NCI-H1105 (cell line): ENCODE data around the gene NLRC5.
"Not testable (repeated sequence)": the region's sequence is repeated elsewhere in the genome, so short reads cannot be mapped to it uniquely, and the experiment has no call there.

Experiments used
- DNase-seq: peaks from one replicate; lab custom pipeline; 2025; lab: John Stamatoyannopoulos, UW

NLRC5 gene

GRCh38 chr16:57083485-57084126, 94.2 kb downstream of the NLRC5 start:
- no peak for DNase-seq

DNA sequence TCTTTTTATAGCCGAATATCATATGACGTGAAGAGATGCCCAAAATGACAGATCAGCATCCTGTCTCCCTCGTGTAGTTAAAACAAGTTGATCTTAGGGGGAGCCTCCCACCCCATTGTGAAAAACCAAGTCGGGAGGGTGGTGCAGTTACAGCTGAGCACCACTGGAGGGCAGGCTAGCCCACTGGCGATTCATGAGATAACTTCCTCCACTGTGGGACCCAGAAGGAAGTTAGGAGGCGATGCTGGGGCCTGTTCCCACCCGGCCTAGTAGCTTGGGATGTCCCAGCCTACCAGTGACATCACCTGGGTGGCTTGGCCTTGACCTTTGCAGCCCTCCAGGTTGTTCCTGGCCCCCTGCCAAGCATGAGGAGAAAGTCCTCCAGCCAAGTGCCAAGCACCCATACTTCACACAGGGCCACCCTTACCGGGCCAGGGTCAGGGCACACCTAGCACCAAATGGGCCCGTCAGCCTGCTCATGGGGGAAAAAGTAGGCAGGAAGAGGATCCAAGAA, 95.0 kb downstream of the NLRC5 start:
- peak; percentile 19 for DNase-seq

GRCh38 chr16:57084996-57085395, 95.6 kb downstream of the NLRC5 start:
- DNase-seq: no peak

GRCh38 chr16:57087003-57087402, 97.6 kb downstream of the NLRC5 start:
- DNase-seq: no peak

GRCh38 chr16:57089406-57089805, 100.0 kb downstream of the NLRC5 start:
- peak; percentile 4 for DNase-seq

DNA sequence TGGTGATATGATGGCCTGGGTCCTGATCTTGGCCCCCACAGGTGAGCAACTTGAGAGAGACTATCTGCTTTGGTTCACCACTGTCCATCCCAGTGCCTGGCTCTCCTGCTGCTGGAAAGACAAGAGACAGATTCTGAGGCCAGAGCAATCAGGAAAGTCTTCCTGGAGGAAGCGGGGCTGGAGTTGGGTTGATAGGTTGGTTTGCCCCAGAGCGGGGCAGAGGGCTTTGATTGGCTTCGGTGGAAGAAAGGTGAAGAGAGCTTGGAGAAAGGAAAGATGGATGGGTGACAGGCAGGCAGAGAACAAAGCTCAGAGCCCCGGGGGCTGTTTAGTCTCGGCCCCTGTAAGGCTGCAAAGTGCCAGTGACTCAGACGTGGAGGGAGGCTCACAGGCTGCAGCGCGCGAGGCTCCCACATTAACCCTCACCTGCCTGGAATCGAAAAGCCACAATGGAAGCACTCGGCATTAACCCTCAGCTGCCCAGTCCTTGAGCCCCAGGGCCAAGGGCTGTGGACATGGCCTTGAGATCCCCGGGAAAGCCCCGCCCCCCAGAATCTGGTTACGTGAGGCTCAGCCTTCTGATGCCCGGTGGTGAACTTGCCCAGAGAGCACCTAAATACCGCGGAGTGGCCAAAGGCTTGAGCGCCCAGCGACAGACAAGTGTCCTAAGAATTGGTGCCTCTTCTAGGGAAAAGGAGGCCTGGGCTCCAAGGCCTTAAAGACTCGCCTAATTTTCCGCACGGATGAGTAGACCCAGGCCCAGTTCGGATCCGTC, 102.0 kb downstream of the NLRC5 start:
- no peak for DNase-seq

GRCh38 chr16:57091975-57092785, 102.8 kb downstream of the NLRC5 start, which contains the start of gene CPNE2:
CPNE2 (plus strand) TSS chr16:57092583; CDS start chr16:57110743, 18,160 bp downstream.
- peak; percentile 14 for DNase-seq

- peak; percentile 15 for DNase-seq
Measured at GRCh38 chr16:57092786-57093411, 103.5 kb downstream of the NLRC5 start.

DNA sequence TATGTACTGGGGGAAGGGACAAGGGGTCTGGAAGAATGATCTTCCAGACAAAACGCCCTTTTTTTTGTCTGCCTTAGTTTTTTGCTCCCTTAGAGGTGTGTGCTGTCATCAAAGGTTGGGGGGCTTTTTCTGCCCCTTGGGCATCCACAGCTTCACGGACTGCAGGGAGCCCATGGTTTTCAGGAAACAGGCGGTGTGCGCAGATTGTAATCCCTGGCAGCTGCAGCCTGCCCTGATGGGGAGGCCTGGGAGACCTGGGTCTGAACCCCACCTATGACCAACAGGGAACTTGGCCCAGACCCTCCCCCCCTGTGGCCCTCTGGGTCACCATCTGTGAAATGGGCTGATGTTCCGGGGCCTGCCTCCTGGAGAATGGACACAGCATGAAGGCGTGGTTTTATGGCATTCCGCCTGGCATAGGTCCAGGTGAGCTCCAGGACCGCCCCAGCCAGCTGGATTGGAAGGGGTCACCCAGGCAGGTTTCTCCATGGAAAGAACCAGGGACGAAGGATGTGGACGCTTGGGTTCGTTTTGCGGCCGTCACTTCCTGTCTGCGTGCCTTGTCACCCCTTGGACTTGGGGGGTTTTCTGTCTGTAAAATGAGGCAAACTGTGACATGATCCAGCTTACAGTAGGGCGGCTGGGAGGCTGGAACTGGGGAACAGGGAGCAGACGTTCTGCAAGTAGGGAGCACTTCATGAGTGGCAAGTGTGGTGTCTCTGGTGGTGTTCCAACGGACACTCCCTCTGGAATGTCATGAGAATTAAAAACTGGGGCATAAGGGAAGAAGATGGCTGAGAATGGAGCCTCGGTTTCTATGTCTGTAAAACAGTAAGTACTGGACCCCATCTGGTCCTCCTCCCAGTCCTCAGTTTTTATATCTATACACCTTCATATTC, 104.6 kb downstream of the NLRC5 start:
- no peak for DNase-seq

DNA sequence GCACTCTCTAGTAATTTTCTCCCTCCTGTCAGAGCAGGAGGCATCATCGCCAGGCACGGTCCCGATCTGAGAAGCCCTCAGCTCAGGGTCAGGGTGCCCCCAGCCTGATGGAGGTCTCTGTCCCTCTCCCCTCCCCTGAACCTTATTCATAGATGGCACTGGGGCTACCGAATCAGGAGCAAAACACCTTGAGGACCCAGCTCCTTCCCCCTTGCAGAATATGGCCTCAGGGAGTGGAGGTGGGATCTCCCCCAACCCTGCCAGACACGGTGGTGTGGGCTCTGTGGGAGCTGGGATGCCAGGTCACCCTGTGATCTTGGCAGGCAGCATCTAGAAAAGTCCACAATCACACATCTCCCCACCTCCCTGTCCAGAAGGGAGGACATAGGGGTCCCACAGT, 105.6 kb downstream of the NLRC5 start:
- DNase-seq: no peak

DNA sequence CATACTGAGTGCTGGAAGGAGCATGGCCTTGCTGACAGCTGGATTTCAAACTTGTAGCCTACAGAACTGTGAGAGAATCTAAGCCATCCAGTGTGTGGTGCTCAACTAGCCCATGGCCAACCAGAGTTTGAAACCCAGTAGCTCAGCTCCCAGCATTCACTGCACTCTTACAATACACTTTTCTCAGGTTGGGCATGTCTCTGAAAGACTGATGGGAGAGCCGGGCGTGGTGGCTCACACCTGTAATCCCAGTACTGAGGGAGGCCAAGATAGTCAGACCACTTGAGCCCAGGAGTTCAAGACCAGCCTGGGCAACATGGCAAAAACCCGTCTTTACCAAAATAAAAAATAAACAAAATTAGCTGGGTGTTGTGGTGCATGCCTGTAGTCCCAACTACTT, 106.8 kb downstream of the NLRC5 start:
- DNase-seq: no peak

GRCh38 chr16:57096793-57097192, 107.4 kb downstream of the NLRC5 start:
- no peak for DNase-seq

GRCh38 chr16:57098188-57098841, 109.0 kb downstream of the NLRC5 start:
- no peak for DNase-seq

- DNase-seq: not testable (repeated sequence)
Measured at GRCh38 chr16:57099965-57100364, 110.6 kb downstream of the NLRC5 start.

- no peak for DNase-seq
Measured at GRCh38 chr16:57100445-57100844, 111.1 kb downstream of the NLRC5 start.

- DNase-seq: no peak
Measured at GRCh38 chr16:57102888-57103851, 113.8 kb downstream of the NLRC5 start.

DNA sequence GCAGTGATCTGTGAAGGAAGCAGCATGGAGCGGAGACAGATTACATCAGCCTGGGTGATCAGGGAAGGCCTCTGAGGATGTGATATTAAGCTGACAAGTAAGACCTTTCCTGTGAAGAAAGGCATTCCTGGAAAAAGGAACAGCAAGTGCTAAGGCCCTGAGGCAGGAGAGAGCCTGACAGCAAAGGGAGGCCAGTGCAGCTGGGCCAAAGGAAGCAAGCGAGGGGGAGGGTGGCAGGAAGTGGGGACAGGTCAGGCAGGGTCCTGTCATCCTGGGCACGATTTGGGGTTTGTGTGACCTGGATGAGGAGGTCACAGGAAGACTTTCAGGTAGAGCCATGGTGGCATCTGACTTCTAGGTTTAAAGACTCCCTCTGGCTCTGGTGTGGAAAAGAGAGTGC, 115.3 kb downstream of the NLRC5 start:
- no peak for DNase-seq

GRCh38 chr16:57105184-57105583, 115.8 kb downstream of the NLRC5 start:
- no peak for DNase-seq

GRCh38 chr16:57106767-57107166, 117.4 kb downstream of the NLRC5 start:
- DNase-seq: no peak
